CMK (cell line): Measurements from ENCODE around the gene DNAJB5.

Experiments
- DNase-seq: peaks from one replicate; pipeline ENCODE4 v3.0.0-alpha.2; 2010; ENCODE audit warnings: low read depth

Gene DNAJB5

GRCh38 chr9:34984049-34984448 lies 5.5 kb upstream of the DNAJB5 start:
- DNase-seq, result no peak

GRCh38 chr9:34985311-34985899 lies 4.1 kb upstream of the DNAJB5 start:
- DNase-seq, result no peak

- DNase-seq, result no peak
These were observed 3.0 kb upstream of the DNAJB5 start for GRCh38 chr9:34986540-34987047.

- DNase-seq, result no peak
These were observed 2.2 kb upstream of the DNAJB5 start for GRCh38 chr9:34987160-34987901.

- no peak for DNase-seq
These were observed 1.1 kb upstream of the DNAJB5 start for GRCh38 chr9:34988218-34989002.

- DNase-seq, result no peak
These were observed 546 bp downstream of the DNAJB5 start for GRCh38 chr9:34989946-34990635.

- DNase-seq, result no peak
These were observed 1.5 kb downstream of the DNAJB5 start for GRCh38 chr9:34990908-34991606.

GRCh38 chr9:34991607-34992375 lies 2.2 kb downstream of the DNAJB5 start:
- DNase-seq, result no peak

GRCh38 chr9:34992376-34992951 lies 2.9 kb downstream of the DNAJB5 start:
- no peak for DNase-seq

GRCh38 chr9:34993502-34994259 lies 4.1 kb downstream of the DNAJB5 start:
- DNase-seq, result no peak

- no peak for DNase-seq
These were observed 4.8 kb downstream of the DNAJB5 start for GRCh38 chr9:34994260-34994899.

GRCh38 chr9:34994900-34995669 lies 5.5 kb downstream of the DNAJB5 start:
- no peak for DNase-seq

GRCh38 chr9:34995670-34996060 lies 6.1 kb downstream of the DNAJB5 start:
- no peak for DNase-seq

GRCh38 chr9:34996181-34996904 lies 6.8 kb downstream of the DNAJB5 start:
- DNase-seq, result no peak

GRCh38 chr9:34996905-34997279 lies 7.3 kb downstream of the DNAJB5 start:
- DNase-seq, result no peak

GRCh38 chr9:34997379-34997781 lies 7.8 kb downstream of the DNAJB5 start:
- no peak for DNase-seq

GRCh38 chr9:34998266-34998665 lies 8.7 kb downstream of the DNAJB5 start:
- DNase-seq, result no peak

GRCh38 chr9:34999576-34999975 lies 10.0 kb downstream of the DNAJB5 start:
- DNase-seq, result no peak
